Astrocyte (in vitro differentiated cells and primary cell): ENCODE measurements around the gene ITGB3. TPM values are rescaled to one million over a fixed set of nuclear protein-coding genes. Genes with fewer than 3 reads are reported as not detected.
A peak's percentile ranks its signal among the peaks of the same experiment; 100 is the strongest.

Experiments used
- DNase-seq: peaks from one replicate; pipeline ENCODE4 v3.0.0-alpha.2; 2010; ENCODE audit warnings: low read depth
- FAIRE-seq: peaks from 2 replicates; lab custom pipeline; 2011; peaks lifted over from hg19 to GRCh38; lab: Jason Lieb, UNC
- H2AFZ ChIP-seq: 2 replicates; pipeline ENCODE4 v1.6.0; 2012; ENCODE audit warnings: low read depth, low read length, inconsistent platforms
- H3K27ac ChIP-seq: 2 replicates; pipeline ENCODE4 v1.5.1; 2011; ENCODE audit warnings: low read depth, low read length, inconsistent platforms
- H3K27me3 ChIP-seq: 2 replicates; pipeline ENCODE4 v1.6.0; 2011; ENCODE audit warnings: low read length, inconsistent platforms; ENCODE audit not compliant: insufficient read depth
- H3K36me3 ChIP-seq: 2 replicates; pipeline ENCODE4 v1.5.1; 2011; ENCODE audit warnings: low read length, inconsistent platforms; ENCODE audit not compliant: insufficient read depth
- H3K4me1 ChIP-seq: 2 replicates; pipeline ENCODE4 v1.5.1; 2011; ENCODE audit warnings: low read length, inconsistent platforms; ENCODE audit not compliant: insufficient read depth
- H3K4me2 ChIP-seq: 2 replicates; pipeline ENCODE4 v1.6.0; 2012; ENCODE audit warnings: low read length, inconsistent platforms
- H3K4me3 ChIP-seq: 2 replicates; pipeline ENCODE4 v1.5.1; 2011; ENCODE audit warnings: low read depth, mild to moderate bottlenecking, low read length, inconsistent platforms; ENCODE audit not compliant: insufficient read depth
- H3K79me2 ChIP-seq: 2 replicates; pipeline ENCODE4 v1.6.0; 2012; ENCODE audit warnings: mild to moderate bottlenecking, low read length, inconsistent platforms; ENCODE audit not compliant: insufficient read depth
- H3K9ac ChIP-seq: 2 replicates; pipeline ENCODE4 v1.6.0; 2012; ENCODE audit warnings: mild to moderate bottlenecking, low read length, inconsistent platforms
- H3K9me3 ChIP-seq: 2 replicates; pipeline ENCODE4 v1.5.1; 2012; ENCODE audit warnings: low read depth, mild to moderate bottlenecking, low read length, inconsistent platforms; ENCODE audit not compliant: insufficient read depth
- H4K20me1 ChIP-seq: 2 replicates; pipeline ENCODE4 v1.6.0; 2012; ENCODE audit warnings: low read length, inconsistent platforms; ENCODE audit not compliant: insufficient read depth
- H3K27ac Mint-ChIP-seq: one replicate; pipeline ENCODE4 v1.8.0; 2021; ENCODE audit warnings: mild to moderate bottlenecking, mixed read lengths; ENCODE audit not compliant: unreplicated experiment
- H3K27me3 Mint-ChIP-seq: one replicate; pipeline ENCODE4 v1.8.0; 2021; ENCODE audit warnings: low read depth, mixed read lengths; ENCODE audit not compliant: unreplicated experiment
- H3K36me3 Mint-ChIP-seq: one replicate; pipeline ENCODE4 v1.8.0; 2021; ENCODE audit warnings: low read depth, mixed read lengths; ENCODE audit not compliant: unreplicated experiment
- H3K4me1 Mint-ChIP-seq: one replicate; pipeline ENCODE4 v1.8.0; 2021; ENCODE audit warnings: low read depth, mixed read lengths; ENCODE audit not compliant: unreplicated experiment
- H3K4me3 Mint-ChIP-seq: one replicate; pipeline ENCODE4 v1.8.0; 2021; ENCODE audit warnings: mild to moderate bottlenecking, moderate library complexity, mixed read lengths; ENCODE audit not compliant: unreplicated experiment
- H3K9me3 Mint-ChIP-seq: one replicate; pipeline ENCODE4 v1.8.0; 2021; ENCODE audit warnings: mild to moderate bottlenecking, mixed read lengths; ENCODE audit not compliant: unreplicated experiment
- CTCF ChIP-seq: IDR thresholded peaks from 2 replicates; pipeline ENCODE4 v1.5.1; 2011; ENCODE audit warnings: low read depth, mild to moderate bottlenecking, inconsistent platforms, low read length, moderate library complexity; ENCODE audit not compliant: insufficient read depth
- EZH2 ChIP-seq: IDR thresholded peaks from 2 replicates; pipeline ENCODE4 v1.6.1; 2012; ENCODE audit warnings: mild to moderate bottlenecking, low read length, inconsistent platforms; ENCODE audit not compliant: insufficient read depth
- total RNA-seq: library from RNA; stranded (reverse); gene quantifications from 2 replicates; pipeline ENCODE4 v1.2.1, GENCODE V29; 2021

ITGB3 gene
- total RNA-seq, 1 donor from 2014 or later: 44.0 TPM

- Mint-ChIP-seq H3K4me3 (peak overlapping the region; percentile 50), H3K27ac (peak overlapping the region; percentile 67), H3K36me3 (peaks cover 5% of the 10 kb centered on the region), H3K9me3 (no peaks in the 10 kb centered on the region), H3K27me3 (peaks cover 4% of the 10 kb centered on the region), H3K4me1 (peaks cover 44% of the 10 kb centered on the region)
- Histone ChIP-seq H3K36me3 (no peaks in the 10 kb centered on the region), H2AFZ (no peak overlapping the region), H4K20me1 (no peaks in the 10 kb centered on the region), H3K4me1 (peaks cover 14% of the 10 kb centered on the region), H3K79me2 (no peaks in the 10 kb centered on the region), H3K9ac (no peak overlapping the region), H3K27ac (no peak overlapping the region), H3K4me2 (no peak overlapping the region), H3K9me3 (no peaks in the 10 kb centered on the region), H3K27me3 (no peaks in the 10 kb centered on the region), H3K4me3 (no peak overlapping the region)
- TF ChIP-seq EZH2 (no peak), CTCF (no peak)
- FAIRE-seq: no peak
- DNase-seq: no peak
Measured at GRCh38 chr17:47209499-47209898, 44.1 kb upstream of the ITGB3 start.

- Histone ChIP-seq H3K27me3 (no peaks in the 10 kb centered on the region), H4K20me1 (no peaks in the 10 kb centered on the region), H3K9ac (no peak overlapping the region), H3K27ac (no peak overlapping the region), H2AFZ (no peak overlapping the region), H3K4me3 (no peak overlapping the region), H3K4me1 (peaks cover 9% of the 10 kb centered on the region), H3K36me3 (no peaks in the 10 kb centered on the region), H3K4me2 (no peak overlapping the region), H3K9me3 (no peaks in the 10 kb centered on the region), H3K79me2 (no peaks in the 10 kb centered on the region)
- DNase-seq (no peak), FAIRE-seq (no peak)
- H3K9me3 Mint-ChIP-seq: no peaks in the 10 kb centered on the region
- peak overlapping the region; percentile 57 for H3K4me3 Mint-ChIP-seq
- H3K4me1 Mint-ChIP-seq: peaks cover 38% of the 10 kb centered on the region
- H3K27ac Mint-ChIP-seq: peak overlapping the region; percentile 67
- H3K27me3 Mint-ChIP-seq: peaks cover 4% of the 10 kb centered on the region
- TF ChIP-seq CTCF: no peak
- TF ChIP-seq EZH2: no peak
- H3K36me3 Mint-ChIP-seq: peaks cover 5% of the 10 kb centered on the region
Measured at GRCh38 chr17:47210105-47210504, 43.5 kb upstream of the ITGB3 start.

- no peak for FAIRE-seq
- no peak overlapping the region for H2AFZ ChIP-seq
- H3K27ac Mint-ChIP-seq: no peak overlapping the region
- no peak overlapping the region for H3K9ac ChIP-seq
- H3K4me3 ChIP-seq: no peak overlapping the region
- no peaks in the 10 kb centered on the region for H3K36me3 ChIP-seq
- peaks cover 5% of the 10 kb centered on the region for H3K36me3 Mint-ChIP-seq
- H3K4me2 ChIP-seq: no peak overlapping the region
- H3K27ac ChIP-seq: no peak overlapping the region
- no peaks in the 10 kb centered on the region for H3K9me3 ChIP-seq
- H3K4me3 Mint-ChIP-seq: no peak overlapping the region
- DNase-seq: no peak
- H3K27me3 ChIP-seq: no peaks in the 10 kb centered on the region
- peaks cover 6% of the 10 kb centered on the region for H3K27me3 Mint-ChIP-seq
- no peaks in the 10 kb centered on the region for H4K20me1 ChIP-seq
- H3K9me3 Mint-ChIP-seq: no peaks in the 10 kb centered on the region
- peaks cover 2% of the 10 kb centered on the region for H3K4me1 ChIP-seq
- no peak for TF ChIP-seq CTCF
- no peak for TF ChIP-seq EZH2
- H3K79me2 ChIP-seq: no peaks in the 10 kb centered on the region
- H3K4me1 Mint-ChIP-seq: peaks cover 31% of the 10 kb centered on the region
Measured at GRCh38 chr17:47210779-47211178, 42.8 kb upstream of the ITGB3 start.
